Measurements from ENCODE around the gene SELPLG.

DNA sequence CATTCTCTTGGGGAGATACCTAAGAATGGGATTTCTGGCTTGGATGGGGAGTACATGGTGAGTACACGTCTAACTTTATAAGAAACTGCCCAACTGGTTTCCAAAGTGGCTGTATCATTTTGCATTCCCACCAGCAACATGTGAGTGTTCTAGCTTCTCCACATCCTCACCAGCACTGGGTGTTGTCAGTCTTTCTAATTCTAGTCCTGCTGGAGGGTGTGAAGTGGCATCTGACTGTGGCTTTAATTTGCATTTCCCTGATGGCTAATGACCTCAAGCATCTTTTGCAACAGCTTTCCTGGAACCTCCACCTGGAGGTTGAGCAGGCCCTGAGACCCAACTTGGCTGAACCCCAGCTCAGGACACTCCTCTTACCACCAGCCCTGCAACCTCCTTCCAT lies 17.8 kb downstream of the SELPLG start:
- TF ChIP-seq POLR2AphosphoS5 (IDR thresholded peaks at IDR 0.05): no peak
- TF ChIP-seq, protein P1, sequence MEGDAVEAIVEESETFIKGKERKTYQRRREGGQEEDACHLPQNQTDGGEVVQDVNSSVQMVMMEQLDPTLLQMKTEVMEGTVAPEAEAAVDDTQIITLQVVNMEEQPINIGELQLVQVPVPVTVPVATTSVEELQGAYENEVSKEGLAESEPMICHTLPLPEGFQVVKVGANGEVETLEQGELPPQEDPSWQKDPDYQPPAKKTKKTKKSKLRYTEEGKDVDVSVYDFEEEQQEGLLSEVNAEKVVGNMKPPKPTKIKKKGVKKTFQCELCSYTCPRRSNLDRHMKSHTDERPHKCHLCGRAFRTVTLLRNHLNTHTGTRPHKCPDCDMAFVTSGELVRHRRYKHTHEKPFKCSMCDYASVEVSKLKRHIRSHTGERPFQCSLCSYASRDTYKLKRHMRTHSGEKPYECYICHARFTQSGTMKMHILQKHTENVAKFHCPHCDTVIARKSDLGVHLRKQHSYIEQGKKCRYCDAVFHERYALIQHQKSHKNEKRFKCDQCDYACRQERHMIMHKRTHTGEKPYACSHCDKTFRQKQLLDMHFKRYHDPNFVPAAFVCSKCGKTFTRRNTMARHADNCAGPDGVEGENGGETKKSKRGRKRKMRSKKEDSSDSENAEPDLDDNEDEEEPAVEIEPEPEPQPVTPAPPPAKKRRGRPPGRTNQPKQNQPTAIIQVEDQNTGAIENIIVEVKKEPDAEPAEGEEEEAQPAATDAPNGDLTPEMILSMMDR (IDR thresholded peaks at IDR 0.05): no peak
- TF ChIP-seq POLR2A (IDR thresholded peaks at IDR 0.05; ENCODE audit: low read depth): no peak
